ENCODE data around the gene OR2A7. TPM values are rescaled to one million over a fixed set of nuclear protein-coding genes. Genes with fewer than 3 reads are reported as not detected.
"Not testable (repeated sequence)": the region's sequence is repeated elsewhere in the genome, so short reads cannot be mapped to it uniquely, and the experiment has no call there.

OR2A7 gene
- total and polyA plus RNA-seq, 9 of the 15 experiments (the other 6 are each of a cell fraction or from before 2014, with no cell fraction given) = 0.03 to 0.10 (median 0.06) TPM; not detected in 6

DNA sequence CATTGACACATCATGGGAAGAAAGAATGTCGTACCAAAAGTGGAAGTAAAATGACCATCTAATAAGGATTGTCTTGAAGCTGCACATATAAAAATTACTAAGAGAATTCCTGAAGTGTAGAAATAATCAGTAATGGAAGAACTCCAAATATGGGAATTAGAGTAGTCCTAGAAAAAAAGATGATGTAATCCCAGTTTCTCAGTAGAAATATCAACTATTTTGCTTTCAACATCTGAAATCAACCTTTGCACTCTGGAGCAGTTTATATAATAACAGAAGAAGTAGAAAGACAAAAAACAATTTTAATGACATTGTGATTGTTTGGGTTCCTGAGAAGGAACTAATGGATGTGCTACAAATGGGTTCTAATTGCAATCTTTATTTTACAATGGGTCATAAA lies 31.6 kb downstream of the OR2A7 start:
- CTCF ChIA-PET (ENCODE audit: low intra/inter-chr PET ratio); H3K4me3 ChIP-seq; H3K9me1 ChIP-seq (ENCODE audit: control insufficient read depth, insufficient read depth, low read length); ATAC-seq; H3K27ac ChIP-seq (ENCODE audit: extremely low read depth, low read depth, low read length); POLR2A ChIA-PET; BruUV-seq (replicated peaks); H3K36me3 ChIP-seq (ENCODE audit: control insufficient read depth, insufficient read depth, low read length); H4K20me1 ChIP-seq (replicated peaks; ENCODE audit: control insufficient read depth, insufficient read depth, low read length); H2AFZ ChIP-seq (ENCODE audit: low read depth, low read length); intact Hi-C loops (cut with micrococcal nuclease); H3K9me3 ChIP-seq (replicated peaks; ENCODE audit: control insufficient read depth, insufficient read depth, low read depth, low read length); in situ Hi-C loops (cut with MboI); H3K4me1 ChIP-seq (replicated peaks in 1 of 2; ENCODE audit: control insufficient read depth in 2 of 2, insufficient read depth in 2 of 2, low read length in 2 of 2); H3K79me2 ChIP-seq (ENCODE audit: control insufficient read depth, insufficient read depth, low read length); FAIRE-seq; H3K9ac ChIP-seq (ENCODE audit: insufficient read depth in 1 of 2, low read depth in 2 of 2, low read length in 2 of 2); DNase-seq (ENCODE audit: extremely low read depth in 1 of 4, low spot score in 3 of 4); H3K27me3 ChIP-seq (ENCODE audit: control insufficient read depth in 2 of 2, insufficient read depth in 2 of 2, low read length in 2 of 2); H3K4me2 ChIP-seq (ENCODE audit: insufficient read depth, low read length): not testable (repeated sequence)
- 0% methylated on average over 1 of the region's 1 CpG for WGBS (ENCODE audit: insufficient coverage, low coverage, missing lambda C conversion rate)

DNA sequence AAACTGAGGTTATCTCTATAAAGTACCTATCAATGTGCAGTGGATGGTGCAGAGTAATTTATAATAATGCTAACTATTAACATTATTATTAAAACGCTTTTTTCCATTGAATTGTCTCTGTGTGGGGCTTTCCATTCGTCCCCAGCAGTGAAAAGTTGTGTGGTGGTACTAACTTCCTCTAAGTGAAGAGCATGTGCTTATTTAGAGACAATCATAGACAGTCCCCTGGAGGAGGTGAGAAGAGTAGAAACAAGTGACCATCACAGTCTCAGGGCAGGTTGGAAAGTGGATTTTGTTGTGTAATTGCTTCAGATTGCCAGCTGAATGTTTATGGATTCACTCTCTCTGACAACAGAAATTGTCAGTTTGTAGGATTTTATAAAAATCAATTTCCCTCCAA lies 33.6 kb downstream of the OR2A7 start:
- H3K4me3 ChIP-seq; intact Hi-C loops (cut with micrococcal nuclease); H2AFZ ChIP-seq (ENCODE audit: low read depth, low read length); CTCF ChIA-PET (ENCODE audit: low intra/inter-chr PET ratio); H3K4me1 ChIP-seq (replicated peaks in 1 of 2; ENCODE audit: control insufficient read depth in 2 of 2, insufficient read depth in 2 of 2, low read length in 2 of 2); H3K36me3 ChIP-seq (ENCODE audit: control insufficient read depth, insufficient read depth, low read length); H3K4me2 ChIP-seq (ENCODE audit: insufficient read depth, low read length); H3K9me1 ChIP-seq (ENCODE audit: control insufficient read depth, insufficient read depth, low read length); ATAC-seq; H3K9ac ChIP-seq (ENCODE audit: insufficient read depth in 1 of 2, low read depth in 2 of 2, low read length in 2 of 2); H4K20me1 ChIP-seq (replicated peaks; ENCODE audit: control insufficient read depth, insufficient read depth, low read length); POLR2A ChIA-PET; H3K27me3 ChIP-seq (ENCODE audit: control insufficient read depth in 2 of 2, insufficient read depth in 2 of 2, low read length in 2 of 2); H3K27ac ChIP-seq (ENCODE audit: extremely low read depth, low read depth, low read length); in situ Hi-C loops (cut with MboI); H3K79me2 ChIP-seq (ENCODE audit: control insufficient read depth, insufficient read depth, low read length); FAIRE-seq; BruUV-seq (replicated peaks); H3K9me3 ChIP-seq (replicated peaks; ENCODE audit: control insufficient read depth, insufficient read depth, low read depth, low read length); DNase-seq (ENCODE audit: extremely low read depth in 1 of 4, low spot score in 3 of 4): not testable (repeated sequence)
- WGBS (ENCODE audit: insufficient coverage, low coverage, missing lambda C conversion rate) = no CpG with 5 or more reads among the region's 2 CpGs

DNA sequence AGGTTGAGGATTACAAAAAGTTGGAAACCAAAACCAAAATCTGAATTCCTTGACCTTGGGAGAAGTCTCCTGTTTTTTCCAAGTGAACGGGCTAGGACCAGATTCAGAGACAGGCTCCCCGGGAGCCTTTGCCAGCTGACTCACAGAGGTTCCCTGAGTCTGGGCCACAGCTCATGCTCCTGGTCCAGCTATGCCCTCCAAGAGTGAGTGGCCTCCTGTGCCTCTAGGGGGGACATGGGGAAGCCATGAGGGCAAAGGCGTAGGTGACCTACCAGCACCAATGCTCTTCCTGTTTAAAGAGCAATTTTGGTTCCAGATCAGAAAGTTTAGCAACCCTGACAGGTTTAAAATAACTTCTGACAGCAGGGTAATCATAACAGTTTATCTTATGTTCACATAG lies 35.8 kb downstream of the OR2A7 start:
- in situ Hi-C loops (cut with MboI); H3K4me2 ChIP-seq (ENCODE audit: insufficient read depth, low read length); H3K4me1 ChIP-seq (replicated peaks in 1 of 2; ENCODE audit: control insufficient read depth in 2 of 2, insufficient read depth in 2 of 2, low read length in 2 of 2); H3K27me3 ChIP-seq (ENCODE audit: control insufficient read depth in 2 of 2, insufficient read depth in 2 of 2, low read length in 2 of 2); H3K27ac ChIP-seq (ENCODE audit: extremely low read depth, low read depth, low read length); H3K4me3 ChIP-seq; H3K9me3 ChIP-seq (replicated peaks; ENCODE audit: control insufficient read depth, insufficient read depth, low read depth, low read length); H4K20me1 ChIP-seq (replicated peaks; ENCODE audit: control insufficient read depth, insufficient read depth, low read length); H3K79me2 ChIP-seq (ENCODE audit: control insufficient read depth, insufficient read depth, low read length); intact Hi-C loops (cut with micrococcal nuclease); H2AFZ ChIP-seq (ENCODE audit: low read depth, low read length); POLR2A ChIA-PET; DNase-seq (ENCODE audit: extremely low read depth in 1 of 4, low spot score in 3 of 4); BruUV-seq (replicated peaks); H3K9ac ChIP-seq (ENCODE audit: insufficient read depth in 1 of 2, low read depth in 2 of 2, low read length in 2 of 2); H3K36me3 ChIP-seq (ENCODE audit: control insufficient read depth, insufficient read depth, low read length); CTCF ChIA-PET (ENCODE audit: low intra/inter-chr PET ratio); H3K9me1 ChIP-seq (ENCODE audit: control insufficient read depth, insufficient read depth, low read length); FAIRE-seq; ATAC-seq: not testable (repeated sequence)
- WGBS (ENCODE audit: insufficient coverage, low coverage, missing lambda C conversion rate) = 0% methylated on average over 1 of the region's 3 CpGs

DNA sequence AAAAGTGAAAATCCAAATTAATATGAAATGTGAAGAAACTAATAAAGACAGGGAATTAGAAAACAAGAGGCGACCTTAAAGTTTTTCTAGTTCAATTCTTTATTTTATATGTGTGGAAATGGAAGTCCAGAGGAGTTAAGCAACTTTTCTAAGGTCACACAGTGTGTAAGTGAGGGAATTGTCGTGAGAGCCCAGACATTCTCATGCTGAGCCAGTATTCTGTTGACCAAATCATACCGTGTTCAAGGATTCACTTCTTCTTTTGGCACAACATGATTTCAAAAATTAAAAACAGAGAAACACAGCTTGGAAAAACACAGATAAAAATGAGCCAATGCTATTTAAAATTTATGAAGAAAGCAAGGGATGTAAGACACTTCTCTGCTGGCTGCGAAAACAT lies 37.7 kb downstream of the OR2A7 start:
- CTCF ChIA-PET (ENCODE audit: low intra/inter-chr PET ratio); H3K4me3 ChIP-seq; H2AFZ ChIP-seq (ENCODE audit: low read depth, low read length); FAIRE-seq; POLR2A ChIA-PET; H3K79me2 ChIP-seq (ENCODE audit: control insufficient read depth, insufficient read depth, low read length); in situ Hi-C loops (cut with MboI); H3K9me3 ChIP-seq (replicated peaks; ENCODE audit: control insufficient read depth, insufficient read depth, low read depth, low read length); H3K4me1 ChIP-seq (replicated peaks in 1 of 2; ENCODE audit: control insufficient read depth in 2 of 2, insufficient read depth in 2 of 2, low read length in 2 of 2); intact Hi-C loops (cut with micrococcal nuclease); ATAC-seq; H4K20me1 ChIP-seq (replicated peaks; ENCODE audit: control insufficient read depth, insufficient read depth, low read length); DNase-seq (ENCODE audit: extremely low read depth in 1 of 4, low spot score in 3 of 4); H3K36me3 ChIP-seq (ENCODE audit: control insufficient read depth, insufficient read depth, low read length); H3K9me1 ChIP-seq (ENCODE audit: control insufficient read depth, insufficient read depth, low read length); H3K27ac ChIP-seq (ENCODE audit: extremely low read depth, low read depth, low read length); H3K27me3 ChIP-seq (ENCODE audit: control insufficient read depth in 2 of 2, insufficient read depth in 2 of 2, low read length in 2 of 2); BruUV-seq (replicated peaks); H3K9ac ChIP-seq (ENCODE audit: insufficient read depth in 1 of 2, low read depth in 2 of 2, low read length in 2 of 2); H3K4me2 ChIP-seq (ENCODE audit: insufficient read depth, low read length): not testable (repeated sequence)
- WGBS (ENCODE audit: insufficient coverage, low coverage, missing lambda C conversion rate) = 1% methylated on average over 2 of the region's 4 CpGs
